ENCODE data around the gene EEIG1.

DNA sequence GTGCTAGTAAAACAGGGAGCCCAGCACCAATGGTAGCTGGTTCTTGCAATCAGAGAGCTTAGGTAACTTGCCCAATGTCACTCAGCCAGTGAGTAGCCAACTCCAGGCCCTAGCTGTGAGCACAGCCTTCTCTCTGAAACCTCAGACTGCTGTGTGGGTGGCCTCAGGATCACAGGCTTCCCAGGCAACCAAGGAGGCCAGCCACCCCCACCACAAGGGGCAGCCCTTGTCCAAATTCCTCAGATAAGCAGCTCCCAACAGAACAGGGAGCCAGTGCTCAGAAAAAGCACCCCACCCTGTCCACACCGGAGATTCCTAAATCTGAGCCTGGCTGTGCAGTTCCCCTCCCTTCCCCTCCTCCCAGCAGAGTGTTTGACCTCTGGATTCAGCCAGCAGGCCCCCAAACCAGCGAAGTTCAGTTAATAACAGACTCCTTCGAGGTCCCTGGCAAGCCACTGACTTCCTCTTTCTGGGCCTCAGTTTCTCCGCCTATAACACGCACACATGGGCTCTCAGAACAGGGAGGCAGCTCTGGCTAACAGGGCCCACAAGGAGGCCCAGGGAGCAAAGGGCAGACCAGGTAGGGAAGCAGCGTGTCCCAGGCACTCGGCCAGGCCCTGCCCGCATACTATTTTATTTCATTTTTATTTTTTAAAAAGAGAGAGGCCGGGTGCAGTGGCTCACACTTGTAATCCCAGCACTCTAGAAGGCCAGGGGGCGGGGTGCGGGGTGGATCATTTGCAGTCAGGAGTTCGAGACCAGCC lies 2.7 kb downstream of the EEIG1 start:
- TF ChIP-seq ZNF274 (IDR thresholded peaks at IDR 0.05; ENCODE audit: low read depth, low read length) (no peak), YY1 (IDR thresholded peaks at IDR 0.05; ENCODE audit: insufficient read depth, insufficient read length) (no peak), SUZ12 (IDR thresholded peaks at IDR 0.05; ENCODE audit: extremely low read depth, insufficient read depth, insufficient read length) (no peak)

Measured in NT2/D1 (cell line).